HS-27A (cell line): ENCODE measurements around the gene IRX4.
"Not testable (repeated sequence)": the region's sequence is repeated elsewhere in the genome, so short reads cannot be mapped to it uniquely, and the experiment has no call there.

Experiments used
- DNase-seq: peaks from one replicate; pipeline ENCODE4 v3.0.0-alpha.2; 2012; ENCODE audit warnings: low read depth, missing footprints

The IRX4 gene

GRCh38 chr5:1856596-1857255 is 26.0 kb downstream of the IRX4 start:
- no peak for DNase-seq

DNA sequence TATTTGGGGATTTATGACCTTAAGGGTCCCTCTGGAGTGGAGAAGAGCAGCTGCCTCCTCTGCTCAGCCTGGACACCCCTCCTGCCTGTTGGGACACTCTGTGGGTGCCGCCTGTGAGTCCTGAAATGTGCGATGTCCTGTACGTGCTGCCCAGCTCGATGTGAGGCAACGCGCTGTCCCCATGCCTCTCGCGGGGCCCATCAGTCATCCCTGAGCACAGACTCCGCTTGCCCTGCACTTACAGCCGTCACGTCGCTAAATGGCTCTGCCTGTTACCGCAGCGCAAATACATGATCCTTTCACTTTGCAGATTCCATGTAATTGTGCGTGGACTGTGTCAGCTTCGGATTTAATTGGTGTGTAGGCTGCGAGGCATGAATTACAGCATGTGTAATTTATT is 27.1 kb downstream of the IRX4 start:
- no peak for DNase-seq

DNA sequence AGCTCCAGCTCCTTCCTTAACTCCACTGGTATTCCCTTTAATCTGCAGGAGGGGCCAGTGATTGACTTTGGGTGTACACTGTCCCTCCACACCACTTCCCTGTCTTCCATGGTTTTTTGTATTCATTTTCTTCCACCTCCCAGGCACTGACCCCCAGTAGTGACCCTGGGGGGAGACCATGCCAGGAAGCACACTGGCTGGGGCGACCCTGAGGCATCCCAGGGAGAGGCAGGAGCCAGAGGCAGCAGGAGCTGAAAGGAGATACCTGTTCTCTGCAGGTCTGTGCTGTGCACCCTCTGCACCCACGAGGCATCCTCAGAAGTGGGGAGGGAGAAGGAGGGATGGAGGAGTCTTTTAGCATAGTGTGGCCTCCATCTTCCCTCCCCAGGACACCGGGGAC is 27.6 kb downstream of the IRX4 start:
- no peak for DNase-seq

DNA sequence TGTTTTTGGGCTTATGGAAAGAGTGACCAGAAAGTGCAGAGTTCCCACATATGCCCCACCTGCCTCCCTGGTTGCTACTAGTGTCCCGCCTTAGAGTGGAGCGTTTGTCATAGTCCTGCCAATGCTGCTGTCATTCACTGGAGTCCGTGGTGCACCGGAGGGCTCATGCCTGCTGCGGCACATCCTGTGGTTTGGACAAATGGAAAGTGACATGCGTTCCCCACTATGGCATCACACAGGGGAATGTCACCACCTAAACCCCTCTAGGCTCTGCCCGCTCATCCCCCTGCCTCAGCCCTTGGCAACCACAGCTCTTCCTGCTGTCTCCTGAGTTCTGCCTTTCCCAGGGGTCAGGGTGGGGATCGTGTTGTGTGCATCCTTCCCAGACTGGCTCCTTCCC is 29.2 kb downstream of the IRX4 start:
- no peak for DNase-seq

- no peak for DNase-seq
Observed at GRCh38 chr5:1852324-1852947, 30.3 kb downstream of the IRX4 start.

- DNase-seq, result no peak
Observed at GRCh38 chr5:1851290-1851934, 31.3 kb downstream of the IRX4 start.

DNA sequence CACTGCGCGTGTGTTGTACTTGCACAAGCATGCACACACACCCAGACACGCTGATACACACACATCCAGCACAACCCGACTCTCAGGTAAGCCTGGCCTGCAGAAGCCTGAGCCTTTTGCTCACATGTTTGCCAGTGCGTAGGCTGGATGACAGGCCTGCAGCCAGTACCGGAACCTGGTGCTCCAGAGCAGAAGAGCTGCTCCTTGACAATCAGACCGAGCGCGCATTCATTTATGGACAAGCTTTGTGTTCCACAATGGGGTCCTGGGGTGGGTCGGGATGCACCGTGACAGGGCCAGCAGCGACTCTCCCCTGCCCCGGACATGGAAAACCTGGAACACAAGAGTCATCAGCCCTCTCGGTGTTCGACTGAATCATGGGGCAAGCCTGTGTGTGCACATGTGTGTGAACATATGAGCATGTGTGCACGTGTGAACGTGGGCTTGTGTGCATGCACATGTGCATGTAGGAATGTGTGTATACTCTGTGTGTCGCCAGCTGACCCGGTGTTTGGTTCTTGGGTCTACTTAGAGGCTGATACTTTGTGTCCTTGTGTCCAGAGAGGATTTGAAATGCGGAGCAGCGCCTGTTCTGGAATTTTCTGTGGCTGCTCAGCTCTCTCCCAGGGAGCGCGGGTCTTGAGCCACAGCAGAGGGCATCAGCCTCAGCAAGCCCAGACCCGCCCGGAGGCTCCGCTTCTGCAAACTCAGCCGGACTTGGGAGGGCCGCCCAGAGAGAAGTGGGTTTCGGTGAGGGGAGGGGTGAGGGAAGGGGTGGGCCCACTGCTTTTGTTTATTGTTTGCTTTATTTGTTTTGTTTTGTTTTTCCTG is 32.2 kb downstream of the IRX4 start:
- DNase-seq, result no peak

GRCh38 chr5:1847611-1848010 is 35.1 kb downstream of the IRX4 start:
- DNase-seq, result no peak

GRCh38 chr5:1847056-1847455 is 35.7 kb downstream of the IRX4 start:
- no peak for DNase-seq

GRCh38 chr5:1846583-1846982 is 36.1 kb downstream of the IRX4 start:
- DNase-seq, result no peak

DNA sequence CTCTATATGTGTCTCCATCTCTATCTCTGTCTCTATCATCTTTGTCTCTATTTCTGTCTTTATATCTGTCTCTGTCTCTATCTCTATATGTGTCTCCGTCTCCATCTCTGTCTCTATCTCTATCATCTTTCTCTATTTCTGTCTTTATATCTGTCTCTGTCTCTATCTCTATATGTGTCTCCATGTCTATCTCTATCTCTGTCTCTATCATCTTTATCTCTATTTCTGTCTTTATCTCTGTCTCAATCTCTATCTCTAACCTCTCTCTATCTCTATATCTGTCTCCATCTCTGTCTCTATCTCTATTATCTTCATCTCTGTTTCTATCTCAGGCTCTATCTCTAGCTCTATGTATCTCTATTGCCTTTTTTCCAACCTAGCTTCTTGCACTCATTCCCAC is 37.0 kb downstream of the IRX4 start:
- no peak for DNase-seq

DNA sequence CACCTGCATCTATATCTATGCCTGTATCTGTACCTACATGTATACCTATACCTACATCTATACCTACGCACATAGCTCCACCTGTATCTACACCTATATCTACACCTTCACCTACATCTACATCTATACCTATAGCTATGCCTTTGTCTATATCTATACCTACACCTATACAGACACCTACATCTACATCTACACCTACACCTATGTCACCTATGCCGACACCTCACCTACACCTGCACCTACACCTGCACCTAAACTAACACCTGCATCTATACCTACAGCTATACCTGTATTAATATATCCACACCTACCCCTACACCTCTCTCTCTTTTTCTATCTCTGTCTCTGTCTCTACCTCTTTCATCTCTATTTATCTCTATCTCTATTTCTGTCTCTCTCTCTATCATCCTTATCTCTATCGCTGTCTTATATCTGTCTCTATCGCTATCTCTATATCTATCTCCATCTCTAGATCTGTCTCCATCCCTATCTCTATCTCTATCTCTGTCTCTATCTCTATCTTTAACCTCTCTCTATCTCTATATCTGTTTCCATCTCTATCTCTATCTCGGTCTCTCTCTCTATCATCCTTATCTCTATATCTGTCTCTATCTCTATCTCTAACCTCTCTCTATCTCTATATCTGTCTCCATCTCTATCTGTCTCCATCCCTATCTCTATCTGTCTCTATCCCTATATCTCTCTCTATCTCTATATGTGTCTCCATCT is 37.9 kb downstream of the IRX4 start:
- no peak for DNase-seq

GRCh38 chr5:1843761-1844160 is 39.0 kb downstream of the IRX4 start:
- not testable (repeated sequence) for DNase-seq

DNA sequence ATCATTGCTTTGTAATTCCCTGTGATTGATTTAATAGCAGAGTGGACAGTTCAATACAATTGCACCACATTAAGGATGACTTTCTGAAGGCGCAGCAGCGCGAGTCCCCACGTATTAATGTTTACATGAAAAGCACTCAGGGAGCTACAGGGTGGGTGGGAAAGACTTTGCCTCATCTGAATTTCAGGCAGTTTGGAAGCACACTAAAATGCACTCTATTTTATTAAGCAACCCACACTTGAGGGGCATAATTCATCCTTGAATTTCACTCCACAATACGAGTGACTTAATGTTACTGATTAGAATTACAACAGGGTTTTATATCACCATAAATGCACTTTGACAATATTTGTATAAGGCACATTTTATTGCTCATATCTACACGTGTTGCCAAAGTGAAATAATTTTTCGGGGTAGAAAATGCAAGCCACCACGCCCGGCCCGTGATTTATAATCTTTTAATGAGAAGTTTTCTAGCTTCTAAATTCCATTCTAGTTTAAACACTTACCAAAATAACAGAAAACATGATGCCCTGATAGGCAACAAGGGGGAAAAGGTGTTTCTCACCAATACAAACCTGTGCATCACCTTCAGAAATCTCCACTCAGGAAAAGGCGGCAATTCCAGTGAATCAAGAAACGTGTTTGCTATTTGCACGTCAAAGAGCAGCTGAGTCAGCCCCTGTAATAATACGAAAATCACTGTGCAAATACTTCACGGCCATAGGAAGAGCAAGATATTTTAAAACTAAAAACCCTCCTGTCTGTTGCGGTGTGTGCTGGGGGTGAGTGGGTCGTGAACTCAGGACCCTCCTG is 40.5 kb downstream of the IRX4 start:
- no peak for DNase-seq

DNA sequence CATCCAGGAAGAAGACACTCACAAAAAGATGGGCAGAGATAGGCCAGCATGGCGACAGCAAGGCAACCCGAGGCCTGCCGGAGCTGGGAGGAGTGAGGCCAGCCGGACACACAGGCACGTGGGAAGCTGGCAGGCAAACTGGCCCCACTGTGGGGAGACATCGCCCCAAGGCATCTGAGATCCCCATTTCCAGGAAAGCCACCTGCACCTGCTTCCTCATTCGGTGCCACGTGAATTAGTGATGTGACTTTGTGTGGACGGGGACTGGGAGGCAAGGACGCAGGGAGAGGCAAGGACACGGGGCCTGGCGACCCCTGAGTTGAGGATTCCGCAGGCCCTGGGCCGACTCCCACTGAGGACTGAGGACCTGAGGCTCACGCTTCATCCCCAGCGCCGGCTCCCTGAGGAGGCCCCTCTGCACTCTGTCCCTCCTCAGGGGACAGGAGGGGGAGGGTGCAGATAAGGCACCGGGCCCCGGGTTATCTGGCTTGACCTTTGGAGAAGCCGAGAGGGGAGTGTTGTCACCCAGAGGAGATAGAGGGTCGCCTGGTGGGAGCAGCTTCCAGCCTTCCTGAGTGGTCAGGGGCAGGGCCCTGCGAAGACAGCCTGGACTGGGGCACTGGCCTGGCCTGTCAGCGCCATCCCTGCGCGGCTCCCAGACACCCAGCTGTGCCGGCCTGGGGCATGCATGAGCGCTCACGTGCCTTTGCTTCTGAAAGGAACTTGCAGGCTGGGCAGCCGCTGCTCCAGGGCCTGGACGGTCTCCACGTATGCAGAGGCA is 41.8 kb downstream of the IRX4 start:
- DNase-seq, result no peak

DNA sequence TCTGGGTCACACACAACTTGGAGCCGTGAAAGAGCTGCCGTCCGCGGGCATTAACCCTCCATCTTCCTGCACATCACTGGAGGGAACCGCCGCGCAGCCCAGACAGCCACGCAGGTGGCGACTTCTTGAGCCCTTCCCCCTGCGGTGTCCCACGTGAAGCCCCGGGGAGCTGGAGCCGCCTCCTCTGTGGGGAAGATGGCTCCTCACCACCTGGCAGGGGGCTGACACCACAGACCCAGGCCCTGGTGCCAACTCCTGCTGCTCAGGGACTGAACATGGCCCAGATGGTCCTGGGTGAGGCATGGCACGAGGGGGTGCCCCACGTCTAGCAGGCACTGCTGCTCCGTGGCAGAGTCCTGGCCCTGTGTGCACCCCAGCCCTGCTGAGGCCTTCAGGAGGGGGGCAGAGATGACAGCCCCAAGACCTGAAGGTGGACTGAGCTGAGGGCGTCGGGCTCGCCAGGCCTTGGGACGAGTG is 42.6 kb downstream of the IRX4 start:
- DNase-seq, result no peak

DNA sequence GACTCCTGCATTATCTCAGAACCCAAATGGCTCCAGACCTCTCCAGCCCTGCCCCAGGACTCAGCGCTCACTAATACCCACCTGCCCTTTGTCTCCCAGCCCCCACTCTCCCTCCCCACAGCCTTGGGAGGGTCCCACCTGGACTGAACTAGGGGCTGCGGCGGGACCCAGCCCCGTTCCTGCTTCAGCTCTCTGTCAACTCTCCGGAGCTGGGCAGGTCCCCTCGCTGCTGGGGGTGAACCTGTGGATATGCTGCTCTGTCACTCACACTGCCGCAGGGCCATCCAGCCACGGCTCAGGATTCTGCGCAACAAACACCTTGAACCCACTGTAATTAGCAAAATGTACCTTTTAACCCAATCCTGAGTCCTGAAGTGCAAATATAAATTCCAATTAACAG is 44.7 kb downstream of the IRX4 start:
- DNase-seq, result no peak

DNA sequence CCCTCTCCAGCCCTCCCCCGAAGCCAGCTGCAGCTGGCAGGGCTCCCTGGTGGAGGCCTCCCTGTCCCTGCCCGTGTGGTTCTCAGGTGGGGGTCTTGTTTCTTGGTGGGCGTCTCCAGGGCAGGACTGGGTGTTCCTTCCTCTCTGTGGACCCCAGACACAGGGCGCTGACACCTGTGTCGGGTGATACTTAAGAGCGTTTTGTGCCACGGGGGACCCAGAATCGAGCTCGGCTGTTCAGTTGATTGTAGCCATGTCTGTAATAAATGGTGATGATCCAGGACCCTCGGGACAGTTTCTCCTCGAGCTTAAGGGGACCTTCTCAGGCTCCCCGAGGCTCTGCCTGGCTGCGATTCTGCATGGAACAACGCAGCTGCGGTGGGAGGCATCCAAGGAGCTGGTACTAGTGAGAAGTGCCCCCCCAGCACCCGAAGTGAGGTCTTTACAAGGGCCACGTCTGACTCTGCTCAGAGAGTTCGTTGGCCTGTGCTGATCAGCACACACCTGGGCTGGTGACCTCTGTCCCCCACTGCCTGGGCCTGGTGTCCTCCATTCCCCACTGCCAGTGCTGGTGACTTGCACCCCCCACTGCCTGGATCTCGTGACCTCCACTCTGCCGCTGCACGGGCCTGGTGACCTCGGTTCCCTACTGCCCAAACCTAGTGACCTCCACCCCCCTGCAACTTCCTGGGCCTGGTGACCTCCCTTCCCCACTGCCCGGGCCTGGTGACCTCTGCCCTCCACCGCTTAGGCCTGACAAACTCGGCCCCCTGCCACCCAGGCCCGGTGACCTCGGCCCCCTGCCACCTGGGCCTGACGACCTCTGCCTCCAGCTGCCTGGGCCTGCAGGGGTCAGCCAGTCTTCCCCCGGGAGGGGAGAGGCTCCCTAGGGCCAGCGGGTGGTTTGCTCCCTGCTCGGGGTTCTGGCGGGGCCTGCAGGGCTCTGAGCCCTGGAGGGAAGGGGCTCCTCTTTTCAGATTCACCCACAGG is 45.5 kb downstream of the IRX4 start:
- DNase-seq, result no peak
